Measurements from ENCODE around the gene BACE2.

The BACE2 gene

GRCh38 chr21:41318218-41318617 is 150.3 kb downstream of the BACE2 start (continued):
- TF ChIP-seq ZNF785 (tag by site-specific recombination; IDR thresholded peaks at IDR 0.05) (no peak), ZNF214 (tag by site-specific recombination; IDR thresholded peaks at IDR 0.05; ENCODE audit: borderline replicate concordance) (no peak), ZSCAN4 (tag by site-specific recombination; IDR thresholded peaks at IDR 0.05) (no peak), ZNF121 (tag by site-specific recombination; IDR thresholded peaks at IDR 0.05) (no peak)

GRCh38 chr21:41319273-41319672 is 151.3 kb downstream of the BACE2 start:
- ChIA-PET CTCF (interaction anchor here (0.6 kb wide), 1 partner anchor 211 kb away, joined by 3 read pairs; no protein-coding TSS in a partner anchor), POLR2A (interaction anchor here (0.6 kb wide), 1 partner anchor 9 kb away, joined by 3 read pairs; no protein-coding TSS in a partner anchor)
- H3K27ac ChIP-seq (ENCODE audit: extremely low read depth, low read depth, low read length) = no peak overlapping the region
- H3K4me3 ChIP-seq (ENCODE audit: low read depth, low read length) = no peak overlapping the region
- no peaks in the 10 kb centered on the region for H3K36me3 ChIP-seq (ENCODE audit: control insufficient read depth in 2 of 2, insufficient read depth in 1 of 2, low read length in 2 of 2)
- no peaks in the 10 kb centered on the region for H3K4me1 ChIP-seq (ENCODE audit: control insufficient read depth, insufficient read depth, low read length)
- TF ChIP-seq IKZF3 (tag by site-specific recombination; IDR thresholded peaks at IDR 0.05) (no peak), ZNF830 (tag by site-specific recombination; IDR thresholded peaks at IDR 0.05; ENCODE audit: low read depth) (no peak), ZNF148 (tag by site-specific recombination; IDR thresholded peaks at IDR 0.05; ENCODE audit: borderline replicate concordance) (no peak), ZNF335 (tag by site-specific recombination; conservative IDR thresholded peaks at IDR 0.05) (no peak), ZBTB11 (tag by site-specific recombination; conservative IDR thresholded peaks at IDR 0.05; ENCODE audit: low read depth) (no peak), ZNF654 (tag by site-specific recombination; IDR thresholded peaks at IDR 0.05; ENCODE audit: low read depth) (no peak), ZBTB10 (tag by site-specific recombination; IDR thresholded peaks at IDR 0.05) (no peak), ZNF768 (tag by site-specific recombination; IDR thresholded peaks at IDR 0.05) (no peak)
- H3K9me3 ChIP-seq (ENCODE audit: control insufficient read depth, insufficient read depth, low read depth, low read length) = no peaks in the 10 kb centered on the region
